IMR-90 (cell line): ENCODE data around the gene MMP2. TPM values are rescaled to one million over a fixed set of nuclear protein-coding genes. Genes with fewer than 3 reads are reported as not detected.

Source experiments
- ATAC-seq: fragments of 200-7000 bp; cut with Tn5 transposase; 2 replicates; pipeline ENCODE4 v1.9.1; 2020; ENCODE audit warnings: low read depth, mild to moderate bottlenecking, moderate library complexity
- BruUV-seq: library from RNA; stranded (reverse); fragments of 400-500 nt; replicated peaks from 2 replicates; lab custom pipeline; 2021; lab: Mats Ljungman, UMichigan
- CTCF ChIA-PET: fragments of 300-600 bp; formaldehyde crosslinking; extraction: SDS; loops from one replicate; lab custom pipeline; 2021; ENCODE audit warnings: antibody characterized with exemption; lab: Yijun Ruan, JAX
- POLR2A ChIA-PET: fragments of 300-600 bp; sonication (Branson Sonifier 250); formaldehyde crosslinking; loops from one replicate; lab custom pipeline; 2022; ENCODE audit warnings: antibody characterized with exemption; ENCODE audit not compliant: unreplicated experiment; lab: Charles Lee
- DNase-seq: peaks from one replicate; pipeline ENCODE4 v3.0.0; 2013
- H2AFZ ChIP-seq: replicated peaks from 2 replicates; pipeline ENCODE3; 2013; ENCODE audit warnings: low read length, mild to moderate bottlenecking; ENCODE audit not compliant: poor library complexity
- H2AK5ac ChIP-seq: 2 replicates; pipeline ENCODE4 v1.6.1; 2013; ENCODE audit warnings: low read depth, low read length, inconsistent platforms
- H2AK9ac ChIP-seq: replicated peaks from 2 replicates; pipeline ENCODE3; 2013; ENCODE audit warnings: mild to moderate bottlenecking, low read depth, low read length, moderate library complexity; ENCODE audit not compliant: poor library complexity
- H2BK120ac ChIP-seq: 2 replicates; pipeline ENCODE4 v1.6.1; 2013; ENCODE audit warnings: low read depth, low read length, inconsistent platforms
- H2BK15ac ChIP-seq: 3 replicates; pipeline ENCODE4 v1.6.1; 2013; ENCODE audit warnings: low read depth, low read length, inconsistent platforms
- H2BK20ac ChIP-seq: 2 replicates; pipeline ENCODE4 v1.6.1; 2013; ENCODE audit warnings: low read depth, mild to moderate bottlenecking, inconsistent platforms, low read length, moderate library complexity
- H2BK5ac ChIP-seq: 2 replicates; pipeline ENCODE4 v1.6.1; 2013; ENCODE audit warnings: mild to moderate bottlenecking, low read depth, low read length, inconsistent platforms; ENCODE audit not compliant: poor library complexity, severe bottlenecking
- H3K14ac ChIP-seq: replicated peaks from 2 replicates; pipeline ENCODE4 v1.6.1; 2013; ENCODE audit warnings: low read depth, low read length, inconsistent platforms
- H3K18ac ChIP-seq: 2 replicates; pipeline ENCODE4 v1.6.1; 2013; ENCODE audit warnings: low read depth, low read length, control low read depth
- H3K23ac ChIP-seq: 2 replicates; pipeline ENCODE4 v1.6.1; 2013; ENCODE audit warnings: low read depth, low read length, inconsistent platforms
- H3K27ac ChIP-seq: 2 replicates; pipeline ENCODE4 v1.5.1; 2013; ENCODE audit warnings: mild to moderate bottlenecking, control low read depth, low read length; ENCODE audit not compliant: insufficient read depth
- H3K27me3 ChIP-seq: 2 replicates; pipeline ENCODE4 v1.6.1; 2013; ENCODE audit warnings: low read length; ENCODE audit not compliant: control insufficient read depth, insufficient read depth
- H3K36me3 ChIP-seq: 2 replicates; pipeline ENCODE4 v1.6.1; 2013; ENCODE audit warnings: low read length, mixed read lengths; ENCODE audit not compliant: control insufficient read depth, insufficient read depth
- H3K4ac ChIP-seq: 2 replicates; pipeline ENCODE4 v1.6.1; 2013; ENCODE audit warnings: low read depth, low read length, inconsistent platforms
- H3K4me1 ChIP-seq: 2 replicates; pipeline ENCODE4 v1.6.1; 2013; ENCODE audit warnings: low read length, mixed read lengths; ENCODE audit not compliant: control insufficient read depth, insufficient read depth
- H3K4me2 ChIP-seq: 2 replicates; pipeline ENCODE4 v1.6.1; 2013; ENCODE audit warnings: low read depth, mild to moderate bottlenecking, control low read depth, low read length, moderate library complexity
- H3K4me3 ChIP-seq: 2 replicates; pipeline ENCODE4 v1.5.1; 2013; ENCODE audit warnings: low read depth, mild to moderate bottlenecking, control low read depth, low read length, moderate library complexity; ENCODE audit not compliant: insufficient read depth
- H3K56ac ChIP-seq: 2 replicates; pipeline ENCODE4 v1.6.1; 2013; ENCODE audit warnings: low read length, inconsistent platforms; ENCODE audit not compliant: insufficient read depth; ENCODE audit errors: extremely low read depth
- H3K79me1 ChIP-seq, 2 experiments: 2 replicates each; pipeline ENCODE4 v1.6.1; 2013; ENCODE audit warnings: low read length in 2 of 2, inconsistent platforms in 1 of 2, low read depth in 1 of 2
- H3K9ac ChIP-seq: 2 replicates; pipeline ENCODE4 v1.6.1; 2013; ENCODE audit warnings: low read depth, low read length, control low read depth
- H3K9me1 ChIP-seq: 2 replicates; pipeline ENCODE4 v1.6.1; 2013; ENCODE audit warnings: low read length, inconsistent platforms; ENCODE audit not compliant: insufficient read depth
- H3K9me3 ChIP-seq: 2 replicates; pipeline ENCODE4 v1.6.1; 2013; ENCODE audit warnings: low read length; ENCODE audit not compliant: control insufficient read depth, insufficient read depth
- H4K20me1 ChIP-seq: 2 replicates; pipeline ENCODE4 v1.6.1; 2013; ENCODE audit warnings: low read length, inconsistent platforms; ENCODE audit not compliant: insufficient read depth
- H4K5ac ChIP-seq: 2 replicates; pipeline ENCODE4 v1.6.1; 2013; ENCODE audit warnings: mild to moderate bottlenecking, low read depth, low read length, control low read depth
- H4K8ac ChIP-seq, 2 experiments: 2 replicates each; pipeline ENCODE4 v1.6.1; 2013; ENCODE audit warnings: low read depth in 2 of 2, low read length in 2 of 2, control low read depth in 1 of 2, inconsistent platforms in 1 of 2
- H4K91ac ChIP-seq: 2 replicates; pipeline ENCODE4 v1.6.1; 2013; ENCODE audit warnings: low read depth, low read length, inconsistent platforms; ENCODE audit not compliant: insufficient read depth
- CHD1 ChIP-seq: IDR thresholded peaks from 2 replicates; pipeline ENCODE4 v1.6.1; 2012; ENCODE audit warnings: low read depth, low read length, improper control_type of control experiment
- CTCF ChIP-seq: conservative IDR thresholded peaks from 2 replicates; pipeline ENCODE4 v1.5.1; 2012; ENCODE audit warnings: mild to moderate bottlenecking, low read depth, low read length, improper control_type of control experiment
- ELK1 ChIP-seq: fragments of 150-350 bp; IDR thresholded peaks from 2 replicates; pipeline ENCODE4 v1.6.1; 2016; ENCODE audit warnings: low read depth, mild to moderate bottlenecking, low read length, moderate library complexity, borderline replicate concordance
- FOS ChIP-seq: fragments of 150-350 bp; IDR thresholded peaks from 2 replicates; pipeline ENCODE4 v1.6.1; 2016; ENCODE audit warnings: low read depth, low read length
- MAFK ChIP-seq: IDR thresholded peaks from 2 replicates; pipeline ENCODE4 v1.6.1; 2012; ENCODE audit warnings: low read depth, low read length, improper control_type of control experiment
- MAZ ChIP-seq: IDR thresholded peaks from 2 replicates; pipeline ENCODE4 v1.6.1; 2012; ENCODE audit warnings: low read depth, mild to moderate bottlenecking, low read length, improper control_type of control experiment, moderate library complexity, borderline replicate concordance
- NFE2L2 ChIP-seq: fragments of 150-350 bp; IDR thresholded peaks from 2 replicates; pipeline ENCODE4 v1.6.1; 2016; ENCODE audit warnings: low read depth, mild to moderate bottlenecking, low read length
- RAD21 ChIP-seq: IDR thresholded peaks from 2 replicates; pipeline ENCODE4 v1.6.1; 2012; ENCODE audit warnings: low read length, improper control_type of control experiment
- SMC3 ChIP-seq: fragments of 150-350 bp; IDR thresholded peaks from 2 replicates; pipeline ENCODE4 v1.6.1; 2016; ENCODE audit warnings: low read depth, mild to moderate bottlenecking, antibody characterized with exemption, low read length, moderate library complexity
- USF2 ChIP-seq: fragments of 150-350 bp; IDR thresholded peaks from 2 replicates; pipeline ENCODE4 v1.6.1; 2017; ENCODE audit warnings: mild to moderate bottlenecking, antibody characterized with exemption, low read length, low read depth
- WGBS, 2 experiments: methylation state at CpG; one replicate each; pipeline versions ENCODE4 v1.1.5 to v1.1.7; 2013; ENCODE audit warnings: missing lambda C conversion rate in 2 of 2; ENCODE audit not compliant: insufficient read length in 1 of 2; ENCODE audit errors: extremely low coverage in 2 of 2; 5-methylcytosine and 5-hydroxymethylcytosine counted together
- dilution Hi-C: fragments of 300-500 bp; cut with HindIII; formaldehyde crosslinking; loops from one replicate; pipeline ENCODE4 v1.14.3; 2018; ENCODE audit warnings: low sequenced_read_pairs; ENCODE audit not compliant: unreplicated experiment
- in situ Hi-C: fragments of 300-500 bp; cut with MboI; formaldehyde crosslinking; loops from 3 replicates; pipeline ENCODE4 v1.14.3; 2019; ENCODE audit warnings: low sequenced_read_pairs, inconsistent platforms, mixed read lengths
- intact Hi-C: fragments of 100-400 bp; cut with micrococcal nuclease; formaldehyde crosslinking; loops from 2 replicates; pipeline ENCODE4 v1.10.0; 2022
- polyA plus RNA-seq, 3 experiments: library from polyadenylated mRNA; depleted of rRNA; stranded (reverse); fragments of >200 nt; gene quantifications; 2 replicates each; pipeline ENCODE4 v1.2.3, GENCODE V29; 2012; ENCODE audit warnings: low replicate concordance in 1 of 3
- total RNA-seq: library from RNA; depleted of rRNA; stranded (reverse); fragments of >200 nt; gene quantifications from 2 replicates; pipeline ENCODE4 v1.2.3, GENCODE V29; 2012

Gene MMP2
- total and polyA plus RNA-seq, 2 of the 4 experiments (the other 2 are of a cell fraction), result 240 to 574 TPM

- no peak overlapping the region for H2AFZ ChIP-seq
- H3K9me3 ChIP-seq, result no peaks in the 10 kb centered on the region
- H3K18ac ChIP-seq, result no peak overlapping the region
- H3K4me2 ChIP-seq, result no peak overlapping the region
- H3K4me1 ChIP-seq, result peaks cover 16% of the 10 kb centered on the region
- H4K91ac ChIP-seq, result no peak overlapping the region
- in situ Hi-C loops (loop anchor here (25.0 kb wide), 1 partner anchor 872 kb away; no protein-coding TSS in a partner anchor), dilution Hi-C loops (no loop called here), intact Hi-C loops (no loop called here)
- no peak for DNase-seq
- CTCF ChIA-PET, result no interaction called here
- BruUV-seq, result no TSS peak
- H3K9ac ChIP-seq, result no peak overlapping the region
- H3K9me1 ChIP-seq, result peaks cover 18% of the 10 kb centered on the region
- no peak overlapping the region for H2AK9ac ChIP-seq
- no peak overlapping the region for H4K8ac ChIP-seq
- H3K4me3 ChIP-seq, result no peak overlapping the region
- H3K36me3 ChIP-seq, result peaks cover 79% of the 10 kb centered on the region
- no peak for ATAC-seq
- no peak overlapping the region for H4K5ac ChIP-seq
- H3K79me1 ChIP-seq, result peaks cover 0 to 9% of the 10 kb centered on the region in 2 experiments; a peak in 2 of 4 replicates
- no peaks in the 10 kb centered on the region for H3K27me3 ChIP-seq
- H3K4ac ChIP-seq, result no peak overlapping the region
- no peak overlapping the region for H2BK20ac ChIP-seq
- no peak overlapping the region for H3K14ac ChIP-seq
- H2BK120ac ChIP-seq, result no peak overlapping the region
- POLR2A ChIA-PET, result no interaction called here
- H3K56ac ChIP-seq, result no peak overlapping the region
- peaks cover 9% of the 10 kb centered on the region; the same call in 1 of the 2 replicates for H4K20me1 ChIP-seq
- no peak overlapping the region for H2AK5ac ChIP-seq
- H2BK5ac ChIP-seq, result no peak overlapping the region
- no peak overlapping the region for H3K27ac ChIP-seq
- H3K23ac ChIP-seq, result no peak overlapping the region
- WGBS, 2 experiments, result no CpG with 5 or more reads among the region's 2 CpGs
- no peak for TF ChIP-seq CHD1
- TF ChIP-seq FOS, result no peak
- TF ChIP-seq SMC3, result no peak
- no peak for TF ChIP-seq NFE2L2
- TF ChIP-seq ELK1, result no peak
- TF ChIP-seq CTCF, result no peak
- no peak for TF ChIP-seq RAD21
- TF ChIP-seq MAFK, result no peak
- TF ChIP-seq MAZ, result no peak
- no peak for TF ChIP-seq USF2
- H2BK15ac ChIP-seq, result no peak overlapping the region
These were observed 11.3 kb downstream of the MMP2 start for GRCh38 chr16:55490301-55490700.
